GM21737 (cell line): ENCODE data around the gene JPH3.

Experiments used
- ATAC-seq: cut with Tn5 transposase; IDR thresholded peaks from one replicate; pipeline ENCODE4 v1.9.1; 2021; ENCODE audit warnings: mild to moderate bottlenecking, moderate library complexity; ENCODE audit not compliant: unreplicated experiment

JPH3 gene

GRCh38 chr16:87598431-87598830, 3.9 kb upstream of the JPH3 start:
- ATAC-seq: no peak

GRCh38 chr16:87600246-87600645, 2.1 kb upstream of the JPH3 start:
- no peak for ATAC-seq

GRCh38 chr16:87601401-87601981, 817 bp upstream of the JPH3 start:
- no peak for ATAC-seq

GRCh38 chr16:87602821-87603683, 744 bp downstream of the JPH3 start:
- ATAC-seq: no peak

GRCh38 chr16:87603684-87604633, 1.7 kb downstream of the JPH3 start:
- no peak for ATAC-seq

- no peak for ATAC-seq
These were observed 2.4 kb downstream of the JPH3 start for GRCh38 chr16:87604634-87605111.

- no peak for ATAC-seq
These were observed 4.9 kb downstream of the JPH3 start for GRCh38 chr16:87607223-87607622.

- no peak for ATAC-seq
These were observed 5.6 kb downstream of the JPH3 start for GRCh38 chr16:87607871-87608270.

GRCh38 chr16:87608400-87608985, 6.2 kb downstream of the JPH3 start:
- ATAC-seq: no peak

GRCh38 chr16:87610026-87610425, 7.7 kb downstream of the JPH3 start:
- ATAC-seq: no peak

- ATAC-seq: no peak
These were observed 9.1 kb downstream of the JPH3 start for GRCh38 chr16:87611456-87611855.

- no peak for ATAC-seq
These were observed 11.7 kb downstream of the JPH3 start for GRCh38 chr16:87613961-87614360.

- ATAC-seq: no peak
These were observed 13.3 kb downstream of the JPH3 start for GRCh38 chr16:87615621-87616041.

- no peak for ATAC-seq
These were observed 14.2 kb downstream of the JPH3 start for GRCh38 chr16:87616556-87616955.

GRCh38 chr16:87618216-87618615, 15.9 kb downstream of the JPH3 start:
- ATAC-seq: no peak

GRCh38 chr16:87619360-87620200, 17.3 kb downstream of the JPH3 start:
- no peak for ATAC-seq

GRCh38 chr16:87620201-87620495, 17.8 kb downstream of the JPH3 start:
- ATAC-seq: no peak

- ATAC-seq: no peak
These were observed 19.2 kb downstream of the JPH3 start for GRCh38 chr16:87621550-87621829.

- no peak for ATAC-seq
These were observed 19.8 kb downstream of the JPH3 start for GRCh38 chr16:87621976-87622713.
